ENCODE measurements around the gene FAM118B.

DNA sequence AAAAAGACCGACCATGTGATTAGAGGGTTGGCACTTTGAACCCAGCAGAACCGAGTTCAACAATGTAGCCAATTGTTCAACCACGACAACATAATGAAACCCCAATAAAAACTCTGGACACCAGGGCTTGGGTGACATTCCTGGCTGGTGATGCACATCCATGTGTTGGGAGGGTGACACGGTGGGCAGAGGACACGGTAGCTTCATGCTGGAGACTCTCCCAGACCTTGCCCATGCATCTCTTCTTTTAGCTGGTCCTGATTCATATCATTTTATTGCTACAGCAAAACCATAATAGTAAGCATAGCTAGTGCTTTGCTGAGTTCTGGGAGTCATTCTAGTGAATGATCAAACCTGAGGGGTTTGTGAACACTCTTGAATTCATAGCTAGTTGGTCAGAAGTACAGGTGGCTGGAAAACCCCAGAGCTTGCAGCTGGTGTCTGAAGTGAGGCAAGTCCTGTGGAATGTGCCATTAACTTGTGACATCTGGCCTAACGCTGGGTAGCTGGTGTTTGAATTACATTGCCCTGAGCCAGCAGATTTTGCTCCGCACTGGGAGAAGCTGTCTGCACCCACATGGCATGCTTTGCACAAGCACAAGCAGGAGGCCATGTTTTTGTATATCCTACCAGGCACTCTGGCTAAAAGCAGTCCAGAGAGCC is 14.2 kb upstream of the FAM118B start:
- TF ChIP-seq, protein P1, sequence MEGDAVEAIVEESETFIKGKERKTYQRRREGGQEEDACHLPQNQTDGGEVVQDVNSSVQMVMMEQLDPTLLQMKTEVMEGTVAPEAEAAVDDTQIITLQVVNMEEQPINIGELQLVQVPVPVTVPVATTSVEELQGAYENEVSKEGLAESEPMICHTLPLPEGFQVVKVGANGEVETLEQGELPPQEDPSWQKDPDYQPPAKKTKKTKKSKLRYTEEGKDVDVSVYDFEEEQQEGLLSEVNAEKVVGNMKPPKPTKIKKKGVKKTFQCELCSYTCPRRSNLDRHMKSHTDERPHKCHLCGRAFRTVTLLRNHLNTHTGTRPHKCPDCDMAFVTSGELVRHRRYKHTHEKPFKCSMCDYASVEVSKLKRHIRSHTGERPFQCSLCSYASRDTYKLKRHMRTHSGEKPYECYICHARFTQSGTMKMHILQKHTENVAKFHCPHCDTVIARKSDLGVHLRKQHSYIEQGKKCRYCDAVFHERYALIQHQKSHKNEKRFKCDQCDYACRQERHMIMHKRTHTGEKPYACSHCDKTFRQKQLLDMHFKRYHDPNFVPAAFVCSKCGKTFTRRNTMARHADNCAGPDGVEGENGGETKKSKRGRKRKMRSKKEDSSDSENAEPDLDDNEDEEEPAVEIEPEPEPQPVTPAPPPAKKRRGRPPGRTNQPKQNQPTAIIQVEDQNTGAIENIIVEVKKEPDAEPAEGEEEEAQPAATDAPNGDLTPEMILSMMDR (IDR thresholded peaks at IDR 0.05) = no peak
- TF ChIP-seq MEF2A (IDR thresholded peaks at IDR 0.05; ENCODE audit: borderline replicate concordance, low read depth) (no peak), SMC3 (IDR thresholded peaks at IDR 0.05; ENCODE audit: low read depth, low read length) (no peak), GATA2 (CRISPR knock-in tag; IDR thresholded peaks at IDR 0.05) (no peak), RXRA (IDR thresholded peaks at IDR 0.05; ENCODE audit: borderline replicate concordance, low read depth) (no peak), EP300 (IDR thresholded peaks at IDR 0.05; ENCODE audit: borderline replicate concordance in 1 of 2, low read depth in 1 of 2, low read length in 1 of 2) (no peak), YY1 (IDR thresholded peaks at IDR 0.05; ENCODE audit: low read depth) (no peak), JUND (IDR thresholded peaks at IDR 0.05) (no peak)
- TF ChIP-seq, protein P2, sequence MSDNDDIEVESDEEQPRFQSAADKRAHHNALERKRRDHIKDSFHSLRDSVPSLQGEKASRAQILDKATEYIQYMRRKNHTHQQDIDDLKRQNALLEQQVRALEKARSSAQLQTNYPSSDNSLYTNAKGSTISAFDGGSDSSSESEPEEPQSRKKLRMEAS (IDR thresholded peaks at IDR 0.05; ENCODE audit: low read depth) = no peak
